IMR-90 (cell line): Measurements from ENCODE around the gene CASZ1. TPM values are rescaled to one million over a fixed set of nuclear protein-coding genes. Genes with fewer than 3 reads are reported as not detected.

Experiments
- ATAC-seq: fragments of 200-7000 bp; cut with Tn5 transposase; 2 replicates; pipeline ENCODE4 v1.9.1; 2020; ENCODE audit warnings: low read depth, mild to moderate bottlenecking, moderate library complexity
- BruUV-seq: library from RNA; stranded (reverse); fragments of 400-500 nt; replicated peaks from 2 replicates; lab custom pipeline; 2021; lab: Mats Ljungman, UMichigan
- CTCF ChIA-PET: fragments of 300-600 bp; formaldehyde crosslinking; extraction: SDS; loops from one replicate; lab custom pipeline; 2021; ENCODE audit warnings: antibody characterized with exemption; lab: Yijun Ruan, JAX
- POLR2A ChIA-PET: fragments of 300-600 bp; sonication (Branson Sonifier 250); formaldehyde crosslinking; loops from one replicate; lab custom pipeline; 2022; ENCODE audit warnings: antibody characterized with exemption; ENCODE audit not compliant: unreplicated experiment; lab: Charles Lee
- DNase-seq: peaks from one replicate; pipeline ENCODE4 v3.0.0; 2013
- H2AFZ ChIP-seq: replicated peaks from 2 replicates; pipeline ENCODE3; 2013; ENCODE audit warnings: low read length, mild to moderate bottlenecking; ENCODE audit not compliant: poor library complexity
- H2AK5ac ChIP-seq: 2 replicates; pipeline ENCODE4 v1.6.1; 2013; ENCODE audit warnings: low read depth, low read length, inconsistent platforms
- H2AK9ac ChIP-seq: replicated peaks from 2 replicates; pipeline ENCODE3; 2013; ENCODE audit warnings: mild to moderate bottlenecking, low read depth, low read length, moderate library complexity; ENCODE audit not compliant: poor library complexity
- H2BK120ac ChIP-seq: 2 replicates; pipeline ENCODE4 v1.6.1; 2013; ENCODE audit warnings: low read depth, low read length, inconsistent platforms
- H2BK15ac ChIP-seq: 3 replicates; pipeline ENCODE4 v1.6.1; 2013; ENCODE audit warnings: low read depth, low read length, inconsistent platforms
- H2BK20ac ChIP-seq: 2 replicates; pipeline ENCODE4 v1.6.1; 2013; ENCODE audit warnings: low read depth, mild to moderate bottlenecking, inconsistent platforms, low read length, moderate library complexity
- H2BK5ac ChIP-seq: 2 replicates; pipeline ENCODE4 v1.6.1; 2013; ENCODE audit warnings: mild to moderate bottlenecking, low read depth, low read length, inconsistent platforms; ENCODE audit not compliant: poor library complexity, severe bottlenecking
- H3K14ac ChIP-seq: replicated peaks from 2 replicates; pipeline ENCODE4 v1.6.1; 2013; ENCODE audit warnings: low read depth, low read length, inconsistent platforms
- H3K18ac ChIP-seq: 2 replicates; pipeline ENCODE4 v1.6.1; 2013; ENCODE audit warnings: low read depth, low read length, control low read depth
- H3K23ac ChIP-seq: 2 replicates; pipeline ENCODE4 v1.6.1; 2013; ENCODE audit warnings: low read depth, low read length, inconsistent platforms
- H3K27ac ChIP-seq: 2 replicates; pipeline ENCODE4 v1.5.1; 2013; ENCODE audit warnings: mild to moderate bottlenecking, control low read depth, low read length; ENCODE audit not compliant: insufficient read depth
- H3K27me3 ChIP-seq: 2 replicates; pipeline ENCODE4 v1.6.1; 2013; ENCODE audit warnings: low read length; ENCODE audit not compliant: control insufficient read depth, insufficient read depth
- H3K36me3 ChIP-seq: 2 replicates; pipeline ENCODE4 v1.6.1; 2013; ENCODE audit warnings: low read length, mixed read lengths; ENCODE audit not compliant: control insufficient read depth, insufficient read depth
- H3K4ac ChIP-seq: 2 replicates; pipeline ENCODE4 v1.6.1; 2013; ENCODE audit warnings: low read depth, low read length, inconsistent platforms
- H3K4me1 ChIP-seq: 2 replicates; pipeline ENCODE4 v1.6.1; 2013; ENCODE audit warnings: low read length, mixed read lengths; ENCODE audit not compliant: control insufficient read depth, insufficient read depth
- H3K4me2 ChIP-seq: 2 replicates; pipeline ENCODE4 v1.6.1; 2013; ENCODE audit warnings: low read depth, mild to moderate bottlenecking, control low read depth, low read length, moderate library complexity
- H3K4me3 ChIP-seq: 2 replicates; pipeline ENCODE4 v1.5.1; 2013; ENCODE audit warnings: low read depth, mild to moderate bottlenecking, control low read depth, low read length, moderate library complexity; ENCODE audit not compliant: insufficient read depth
- H3K56ac ChIP-seq: 2 replicates; pipeline ENCODE4 v1.6.1; 2013; ENCODE audit warnings: low read length, inconsistent platforms; ENCODE audit not compliant: insufficient read depth; ENCODE audit errors: extremely low read depth
- H3K79me1 ChIP-seq, 2 experiments: 2 replicates each; pipeline ENCODE4 v1.6.1; 2013; ENCODE audit warnings: low read length in 2 of 2, inconsistent platforms in 1 of 2, low read depth in 1 of 2
- H3K9ac ChIP-seq: 2 replicates; pipeline ENCODE4 v1.6.1; 2013; ENCODE audit warnings: low read depth, low read length, control low read depth
- H3K9me1 ChIP-seq: 2 replicates; pipeline ENCODE4 v1.6.1; 2013; ENCODE audit warnings: low read length, inconsistent platforms; ENCODE audit not compliant: insufficient read depth
- H3K9me3 ChIP-seq: 2 replicates; pipeline ENCODE4 v1.6.1; 2013; ENCODE audit warnings: low read length; ENCODE audit not compliant: control insufficient read depth, insufficient read depth
- H4K20me1 ChIP-seq: 2 replicates; pipeline ENCODE4 v1.6.1; 2013; ENCODE audit warnings: low read length, inconsistent platforms; ENCODE audit not compliant: insufficient read depth
- H4K5ac ChIP-seq: 2 replicates; pipeline ENCODE4 v1.6.1; 2013; ENCODE audit warnings: mild to moderate bottlenecking, low read depth, low read length, control low read depth
- H4K8ac ChIP-seq, 2 experiments: 2 replicates each; pipeline ENCODE4 v1.6.1; 2013; ENCODE audit warnings: low read depth in 2 of 2, low read length in 2 of 2, control low read depth in 1 of 2, inconsistent platforms in 1 of 2
- H4K91ac ChIP-seq: 2 replicates; pipeline ENCODE4 v1.6.1; 2013; ENCODE audit warnings: low read depth, low read length, inconsistent platforms; ENCODE audit not compliant: insufficient read depth
- BHLHE40 ChIP-seq: fragments of 150-350 bp; IDR thresholded peaks from 2 replicates; pipeline ENCODE4 v1.6.1; 2016; ENCODE audit warnings: mild to moderate bottlenecking, low read depth, low read length
- CEBPB ChIP-seq: IDR thresholded peaks from 2 replicates; pipeline ENCODE4 v1.6.1; 2012; ENCODE audit warnings: low read depth, low read length, improper control_type of control experiment
- CHD1 ChIP-seq: IDR thresholded peaks from 2 replicates; pipeline ENCODE4 v1.6.1; 2012; ENCODE audit warnings: low read depth, low read length, improper control_type of control experiment
- FOS ChIP-seq: fragments of 150-350 bp; IDR thresholded peaks from 2 replicates; pipeline ENCODE4 v1.6.1; 2016; ENCODE audit warnings: low read depth, low read length
- MAFK ChIP-seq: IDR thresholded peaks from 2 replicates; pipeline ENCODE4 v1.6.1; 2012; ENCODE audit warnings: low read depth, low read length, improper control_type of control experiment
- MXI1 ChIP-seq: IDR thresholded peaks from 2 replicates; pipeline ENCODE4 v1.6.1; 2012; ENCODE audit warnings: low read depth, mild to moderate bottlenecking, low read length, moderate library complexity, borderline replicate concordance
- NFE2L2 ChIP-seq: fragments of 150-350 bp; IDR thresholded peaks from 2 replicates; pipeline ENCODE4 v1.6.1; 2016; ENCODE audit warnings: low read depth, mild to moderate bottlenecking, low read length
- POLR2A ChIP-seq: IDR thresholded peaks from 2 replicates; pipeline ENCODE4 v1.6.1; 2012; ENCODE audit warnings: mild to moderate bottlenecking, low read depth, low read length
- RAD21 ChIP-seq: IDR thresholded peaks from 2 replicates; pipeline ENCODE4 v1.6.1; 2012; ENCODE audit warnings: low read length, improper control_type of control experiment
- RCOR1 ChIP-seq: IDR thresholded peaks from 2 replicates; pipeline ENCODE4 v1.6.1; 2012; ENCODE audit warnings: mild to moderate bottlenecking, low read length, improper control_type of control experiment; ENCODE audit not compliant: insufficient replicate concordance
- RFX5 ChIP-seq: IDR thresholded peaks from 2 replicates; pipeline ENCODE4 v1.8.0; 2012; ENCODE audit warnings: low read depth, mild to moderate bottlenecking, low read length, moderate library complexity
- SMC3 ChIP-seq: fragments of 150-350 bp; IDR thresholded peaks from 2 replicates; pipeline ENCODE4 v1.6.1; 2016; ENCODE audit warnings: low read depth, mild to moderate bottlenecking, antibody characterized with exemption, low read length, moderate library complexity
- WGBS, 2 experiments: methylation state at CpG; one replicate each; pipeline versions ENCODE4 v1.1.5 to v1.1.7; 2013; ENCODE audit warnings: missing lambda C conversion rate in 2 of 2; ENCODE audit not compliant: insufficient read length in 1 of 2; ENCODE audit errors: extremely low coverage in 2 of 2; 5-methylcytosine and 5-hydroxymethylcytosine counted together
- dilution Hi-C: fragments of 300-500 bp; cut with HindIII; formaldehyde crosslinking; loops from one replicate; pipeline ENCODE4 v1.14.3; 2018; ENCODE audit warnings: low sequenced_read_pairs; ENCODE audit not compliant: unreplicated experiment
- in situ Hi-C: fragments of 300-500 bp; cut with MboI; formaldehyde crosslinking; loops from 3 replicates; pipeline ENCODE4 v1.14.3; 2019; ENCODE audit warnings: low sequenced_read_pairs, inconsistent platforms, mixed read lengths
- intact Hi-C: fragments of 100-400 bp; cut with micrococcal nuclease; formaldehyde crosslinking; loops from 2 replicates; pipeline ENCODE4 v1.10.0; 2022
- polyA plus RNA-seq, 3 experiments: library from polyadenylated mRNA; depleted of rRNA; stranded (reverse); fragments of >200 nt; gene quantifications; 2 replicates each; pipeline ENCODE4 v1.2.3, GENCODE V29; 2012; ENCODE audit warnings: low replicate concordance in 1 of 3
- total RNA-seq: library from RNA; depleted of rRNA; stranded (reverse); fragments of >200 nt; gene quantifications from 2 replicates; pipeline ENCODE4 v1.2.3, GENCODE V29; 2012
- TF ChIP-seq, protein P1 (sequence below): fragments of 150-350 bp; IDR thresholded peaks from 2 replicates; pipeline ENCODE4 v1.6.1; 2016; ENCODE audit warnings: low read depth, mild to moderate bottlenecking, low read length, moderate library complexity, borderline replicate concordance
- TF ChIP-seq, protein P2 (sequence below): conservative IDR thresholded peaks from 2 replicates; pipeline ENCODE4 v1.5.1; 2012; ENCODE audit warnings: mild to moderate bottlenecking, low read depth, low read length, improper control_type of control experiment
- TF ChIP-seq, protein P3 (sequence below): fragments of 150-350 bp; IDR thresholded peaks from 2 replicates; pipeline ENCODE4 v1.6.1; 2017; ENCODE audit warnings: mild to moderate bottlenecking, antibody characterized with exemption, low read length, low read depth

CASZ1 gene
- total and polyA plus RNA-seq, 2 of the 4 experiments (the other 2 are of a cell fraction), result 0.18 to 0.24 TPM

DNA sequence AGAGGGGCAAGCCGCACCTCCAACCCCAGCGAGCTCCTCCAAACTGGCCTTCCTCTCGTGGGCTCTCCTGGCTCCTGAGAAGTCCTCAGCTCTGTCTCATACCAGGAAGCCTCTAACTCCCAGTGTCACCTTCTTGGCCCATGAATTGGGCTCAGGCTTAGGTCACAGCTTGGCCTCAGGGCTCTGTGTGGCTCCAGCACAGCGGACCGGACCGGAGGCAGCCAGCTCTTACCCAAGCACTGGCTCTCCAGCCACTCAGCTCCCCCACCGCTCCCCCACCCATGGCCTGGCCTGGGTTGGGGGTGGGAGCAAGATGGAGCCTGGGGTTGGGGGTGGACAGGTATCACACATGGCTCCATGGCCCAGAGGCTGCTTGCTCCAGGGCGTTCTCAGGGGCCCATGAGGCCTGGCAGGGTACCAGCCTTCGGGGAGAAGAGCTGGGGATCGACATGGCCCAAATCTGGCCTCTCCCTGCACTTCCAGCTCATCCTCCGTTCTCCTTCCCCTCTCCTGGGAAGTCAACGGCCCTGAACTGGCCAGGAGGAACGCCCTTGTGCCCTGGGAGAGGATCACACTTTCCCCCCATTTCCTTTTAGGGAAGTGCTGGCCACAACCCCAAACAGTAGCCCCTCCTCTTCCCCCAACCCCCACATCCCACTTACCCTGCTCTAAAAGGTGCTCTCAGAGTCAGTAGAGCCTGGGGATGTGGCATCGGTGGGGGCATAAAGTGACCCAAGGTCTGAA is 97.5 kb downstream of the CASZ1 start:
- Histone ChIP-seq H3K27me3 (peaks cover 63% of the 10 kb centered on the region), H2BK120ac (no peak overlapping the region), H3K23ac (no peak overlapping the region), H4K8ac (no peak overlapping the region), H4K91ac (no peak overlapping the region), H3K79me1 (no peaks in the 10 kb centered on the region), H2BK20ac (no peak overlapping the region), H3K4ac (no peak overlapping the region), H4K20me1 (no peaks in the 10 kb centered on the region), H2BK15ac (no peak overlapping the region), H3K14ac (no peak overlapping the region), H3K18ac (no peak overlapping the region), H3K56ac (no peak overlapping the region), H2AK5ac (no peak overlapping the region), H4K5ac (no peak overlapping the region), H3K27ac (no peak overlapping the region), H3K9me3 (no peaks in the 10 kb centered on the region), H3K9me1 (no peaks in the 10 kb centered on the region), H2AFZ (no peak overlapping the region), H3K4me1 (no peaks in the 10 kb centered on the region; the same call in 1 of the 2 replicates), H3K4me2 (no peak overlapping the region), H3K9ac (no peak overlapping the region), H3K36me3 (no peaks in the 10 kb centered on the region), H3K4me3 (no peak overlapping the region), H2BK5ac (no peak overlapping the region), H2AK9ac (no peak overlapping the region)
- 50% methylated on average over 2 of the region's 14 CpGs; no CpG with 5 or more reads in 1 of the 2 experiments for whole genome bisulfite sequencing, 2 experiments
- CTCF ChIA-PET, result no interaction called here
- dilution Hi-C loops, result no loop called here
- no TSS peak for BruUV-seq
- no peak for DNase-seq
- POLR2A ChIA-PET, result no interaction called here
- intact Hi-C loops, result loop anchor here (10.0 kb wide), 1 partner anchor 166 kb away; no protein-coding TSS in a partner anchor
- ATAC-seq, result no peak
- in situ Hi-C loops, result loop anchor here (10.0 kb wide), 1 partner anchor 174 kb away; no protein-coding TSS in a partner anchor
- TF ChIP-seq CEBPB (no peak), RCOR1 (no peak), MAFK (no peak), RAD21 (no peak), RFX5 (no peak), SMC3 (no peak), MXI1 (no peak), POLR2A (no peak), CHD1 (no peak), FOS (no peak), BHLHE40 (no peak), NFE2L2 (no peak)
- TF ChIP-seq, protein P1, sequence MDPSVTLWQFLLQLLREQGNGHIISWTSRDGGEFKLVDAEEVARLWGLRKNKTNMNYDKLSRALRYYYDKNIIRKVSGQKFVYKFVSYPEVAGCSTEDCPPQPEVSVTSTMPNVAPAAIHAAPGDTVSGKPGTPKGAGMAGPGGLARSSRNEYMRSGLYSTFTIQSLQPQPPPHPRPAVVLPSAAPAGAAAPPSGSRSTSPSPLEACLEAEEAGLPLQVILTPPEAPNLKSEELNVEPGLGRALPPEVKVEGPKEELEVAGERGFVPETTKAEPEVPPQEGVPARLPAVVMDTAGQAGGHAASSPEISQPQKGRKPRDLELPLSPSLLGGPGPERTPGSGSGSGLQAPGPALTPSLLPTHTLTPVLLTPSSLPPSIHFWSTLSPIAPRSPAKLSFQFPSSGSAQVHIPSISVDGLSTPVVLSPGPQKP, result no peak
- TF ChIP-seq, protein P2, sequence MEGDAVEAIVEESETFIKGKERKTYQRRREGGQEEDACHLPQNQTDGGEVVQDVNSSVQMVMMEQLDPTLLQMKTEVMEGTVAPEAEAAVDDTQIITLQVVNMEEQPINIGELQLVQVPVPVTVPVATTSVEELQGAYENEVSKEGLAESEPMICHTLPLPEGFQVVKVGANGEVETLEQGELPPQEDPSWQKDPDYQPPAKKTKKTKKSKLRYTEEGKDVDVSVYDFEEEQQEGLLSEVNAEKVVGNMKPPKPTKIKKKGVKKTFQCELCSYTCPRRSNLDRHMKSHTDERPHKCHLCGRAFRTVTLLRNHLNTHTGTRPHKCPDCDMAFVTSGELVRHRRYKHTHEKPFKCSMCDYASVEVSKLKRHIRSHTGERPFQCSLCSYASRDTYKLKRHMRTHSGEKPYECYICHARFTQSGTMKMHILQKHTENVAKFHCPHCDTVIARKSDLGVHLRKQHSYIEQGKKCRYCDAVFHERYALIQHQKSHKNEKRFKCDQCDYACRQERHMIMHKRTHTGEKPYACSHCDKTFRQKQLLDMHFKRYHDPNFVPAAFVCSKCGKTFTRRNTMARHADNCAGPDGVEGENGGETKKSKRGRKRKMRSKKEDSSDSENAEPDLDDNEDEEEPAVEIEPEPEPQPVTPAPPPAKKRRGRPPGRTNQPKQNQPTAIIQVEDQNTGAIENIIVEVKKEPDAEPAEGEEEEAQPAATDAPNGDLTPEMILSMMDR, result no peak
- TF ChIP-seq, protein P3, sequence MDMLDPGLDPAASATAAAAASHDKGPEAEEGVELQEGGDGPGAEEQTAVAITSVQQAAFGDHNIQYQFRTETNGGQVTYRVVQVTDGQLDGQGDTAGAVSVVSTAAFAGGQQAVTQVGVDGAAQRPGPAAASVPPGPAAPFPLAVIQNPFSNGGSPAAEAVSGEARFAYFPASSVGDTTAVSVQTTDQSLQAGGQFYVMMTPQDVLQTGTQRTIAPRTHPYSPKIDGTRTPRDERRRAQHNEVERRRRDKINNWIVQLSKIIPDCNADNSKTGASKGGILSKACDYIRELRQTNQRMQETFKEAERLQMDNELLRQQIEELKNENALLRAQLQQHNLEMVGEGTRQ, result no peak
